Fibroblast of mammary gland (primary cell): Measurements from ENCODE around the gene VPS13C.

Experiments
- DNase-seq: peaks from one replicate; pipeline ENCODE4 v3.0.0-alpha.2; 2010; ENCODE audit warnings: low read depth
- H3K4me3 ChIP-seq: 2 replicates; pipeline ENCODE4 v1.5.1; 2011; ENCODE audit warnings: low read depth, mild to moderate bottlenecking, low read length, moderate library complexity; ENCODE audit not compliant: control insufficient read depth
- CTCF ChIP-seq: conservative IDR thresholded peaks from 2 replicates; pipeline ENCODE4 v1.5.1; 2011; ENCODE audit warnings: low read depth, low read length, inconsistent platforms; ENCODE audit not compliant: control insufficient read depth, insufficient read depth

Gene VPS13C

GRCh38 chr15:61992518-61992917 is 67.7 kb downstream of the VPS13C start:
- no peak overlapping the region for H3K4me3 ChIP-seq
- DNase-seq, result no peak
- no peak for TF ChIP-seq CTCF

DNA sequence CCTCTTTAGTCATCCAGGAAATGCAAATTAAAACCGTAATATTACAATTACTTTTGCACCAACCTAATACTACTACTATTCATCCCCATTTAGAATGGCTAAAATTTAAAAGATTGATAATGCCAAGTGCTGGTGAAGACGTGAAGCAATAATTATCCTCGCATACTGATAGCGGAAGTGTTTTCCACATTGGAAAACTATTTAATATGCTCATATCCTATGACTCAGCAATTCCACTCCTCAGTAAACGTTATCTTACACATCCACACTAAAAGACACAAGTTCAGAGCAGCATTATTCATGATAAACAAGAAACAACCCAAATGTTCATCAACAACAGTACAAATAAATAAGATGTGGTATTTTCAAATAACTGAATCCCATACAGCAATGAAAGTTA is 70.6 kb downstream of the VPS13C start:
- no peak overlapping the region for H3K4me3 ChIP-seq
- peak; percentile 10 for DNase-seq
- no peak for TF ChIP-seq CTCF

DNA sequence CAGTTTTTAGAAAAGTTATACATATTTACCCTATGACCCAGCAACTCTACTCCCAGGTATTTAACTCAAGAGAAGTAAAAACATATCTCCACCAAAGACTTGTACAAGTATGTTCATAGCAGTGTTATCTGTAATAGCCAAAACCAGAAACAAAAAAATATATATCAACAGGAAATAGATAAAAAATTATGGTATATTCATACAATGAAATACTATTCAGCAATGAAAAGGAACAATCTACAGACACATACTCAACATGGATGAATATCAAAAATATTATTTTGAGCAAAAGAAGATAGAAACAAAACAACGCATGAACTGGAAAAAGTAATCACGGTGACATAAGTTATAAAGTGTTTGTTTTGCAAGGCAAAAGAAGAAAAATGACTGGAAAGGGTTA is 72.4 kb downstream of the VPS13C start:
- no peak for DNase-seq
- no peak for TF ChIP-seq CTCF
- H3K4me3 ChIP-seq, result no peak overlapping the region

- no peak for TF ChIP-seq CTCF
- no peak for DNase-seq
- H3K4me3 ChIP-seq, result no peak overlapping the region
These were observed 77.2 kb downstream of the VPS13C start for GRCh38 chr15:61983081-61983480.

- no peak for DNase-seq
- no peak for TF ChIP-seq CTCF
These were observed 82.0 kb downstream of the VPS13C start for GRCh38 chr15:61978225-61978624.

GRCh38 chr15:61974759-61975158 is 85.5 kb downstream of the VPS13C start:
- DNase-seq, result peak; percentile 21
- no peak overlapping the region for H3K4me3 ChIP-seq
- TF ChIP-seq CTCF, result no peak

More at GRCh38 chr15:61978225-61978624, 82.0 kb downstream of the VPS13C start:
- H3K4me3 ChIP-seq, result no peak overlapping the region

GRCh38 chr15:61974118-61974517 is 86.1 kb downstream of the VPS13C start:
- no peak for DNase-seq
- H3K4me3 ChIP-seq, result no peak overlapping the region
- TF ChIP-seq CTCF, result no peak
